H1 (cell line): Measurements from ENCODE around the gene EPHB3. TPM values are rescaled to one million over a fixed set of nuclear protein-coding genes. Genes with fewer than 3 reads are reported as not detected.

ENCODE experiments used
- BRCA1 ChIP-seq: IDR thresholded peaks from 2 replicates; pipeline ENCODE4 v1.6.1; 2012; ENCODE audit warnings: low read depth, low read length, improper control_type of control experiment
- KDM1A ChIP-seq: fragments of 200-600, 300-600 bp; sonication (generic); IDR thresholded peaks from 2 replicates; pipeline ENCODE4 v1.7.1; 2016; ENCODE audit warnings: mild to moderate bottlenecking, low read length, borderline replicate concordance
- MAFK ChIP-seq: IDR thresholded peaks from 2 replicates; pipeline ENCODE4 v1.6.1; 2012; ENCODE audit warnings: low read depth, mild to moderate bottlenecking, improper control_type of control experiment, low read length
- RFX5 ChIP-seq: IDR thresholded peaks from 2 replicates; pipeline ENCODE4 v1.6.1; 2011; ENCODE audit warnings: low read depth, low read length, improper control_type of control experiment, borderline replicate concordance
- polyA plus RNA-seq, 7 experiments: library from polyadenylated mRNA; depleted of rRNA in 3 of 7; stranded (reverse) in 5 of 7; unstranded in 2 of 7; fragments of >200 nt in 5 of 7; fragments of 200-250 nt in 2 of 7; gene quantifications; 1 replicate in 5 of 7; 2 replicates in 1 of 7; 4 replicates in 1 of 7; pipeline versions ENCODE4 v1.2.1 to v1.2.3, GENCODE V29; 2011 to 2013; ENCODE audit warnings: missing spikeins in 2 of 7, mixed read lengths in 2 of 7
- total RNA-seq: library from RNA; stranded (reverse); fragmentation: NEBNext Ultra II Directional; extraction: Animal tissue kit (Norgen Biotek cat#: 25700); gene quantifications from 2 replicates; pipeline ENCODE4 v1.2.1, GENCODE V29; 2021

EPHB3 gene
- total and polyA plus RNA-seq, 2 of the 8 experiments (the other 6 are each of a cell fraction or from before 2014, with no cell fraction given): 0.41 to 0.91 TPM

DNA sequence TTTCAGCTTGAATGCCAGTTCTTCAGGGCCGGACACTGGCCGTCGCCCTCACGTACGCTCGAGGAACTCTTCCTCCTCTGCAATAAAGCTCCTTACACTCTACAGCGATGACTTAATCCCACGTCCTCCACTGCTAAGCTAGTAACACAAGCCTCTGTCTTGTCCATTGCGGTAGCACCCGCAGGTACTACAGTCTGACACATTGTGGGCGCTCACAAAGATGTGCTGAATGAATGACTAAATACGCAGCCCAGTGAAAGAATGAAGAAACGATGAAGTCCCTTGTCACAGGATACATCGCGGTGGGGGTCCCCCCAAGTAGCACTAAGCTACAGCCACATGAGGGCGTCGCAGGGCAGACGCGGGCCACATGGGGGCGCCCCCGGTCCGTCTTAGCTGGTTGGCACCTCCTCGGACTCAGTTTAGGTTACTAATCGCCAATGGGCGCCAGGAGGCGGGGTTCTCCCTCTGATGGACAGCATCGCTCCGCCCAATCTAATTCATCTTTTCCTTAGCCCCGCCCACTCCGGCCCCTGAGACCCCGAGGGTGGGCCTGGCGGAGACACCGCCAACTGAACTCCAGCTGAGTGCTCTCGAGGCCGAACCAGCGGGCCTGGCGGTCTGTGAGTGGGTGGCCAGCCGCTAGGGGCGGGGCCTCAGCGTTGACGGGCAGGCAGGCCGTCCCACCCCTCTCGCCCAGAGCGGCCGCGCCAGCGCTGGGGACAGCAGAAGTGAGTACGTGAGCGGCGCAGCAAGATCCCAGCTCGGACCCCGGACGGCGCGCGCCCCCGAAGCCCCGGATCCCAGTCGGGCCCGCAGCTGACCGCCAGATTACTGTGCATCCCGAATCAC lies at the start of gene EPHB3 (continued):
- TF ChIP-seq BRCA1 (no peak), KDM1A (no peak), RFX5 (no peak), MAFK (no peak)
